Measurements from ENCODE around the gene FBXO8.

FBXO8 gene

GRCh38 chr4:174286870-174287269 is 3.4 kb upstream of the FBXO8 start:
- no peak for TF ChIP-seq CTCF (conservative IDR thresholded peaks at IDR 0.05; ENCODE audit: low read depth)
- ChIA-PET POLR2A (ENCODE audit: low non-redundant PET) (no interaction called here), CTCF (no interaction called here)
- DNase-seq (ENCODE audit: low spot score), result no peak
- no peak overlapping the region for H3K27ac ChIP-seq

- no peak for DNase-seq (ENCODE audit: low spot score)
- H3K27ac ChIP-seq, result peak overlapping the region; percentile 98
- CTCF ChIA-PET, result no interaction called here
- no peak for TF ChIP-seq CTCF (conservative IDR thresholded peaks at IDR 0.05; ENCODE audit: low read depth)
- POLR2A ChIA-PET (ENCODE audit: low non-redundant PET), result no interaction called here
Observed at GRCh38 chr4:174284487-174284886, 1.0 kb upstream of the FBXO8 start.

- ChIA-PET POLR2A (ENCODE audit: low non-redundant PET) (interaction anchor here (1.0 kb wide), 1 partner anchor 31 kb away, joined by 3 read pairs; no protein-coding TSS in a partner anchor), CTCF (interaction anchor here (0.6 to 0.7 kb wide), 2 partner anchors 161 to 1065 kb away, joined by 3 read pairs; no protein-coding TSS in a partner anchor)
- peak; percentile 92 for DNase-seq (ENCODE audit: low spot score)
- peak overlapping the region; percentile 98 for H3K27ac ChIP-seq
- no peak for TF ChIP-seq CTCF (conservative IDR thresholded peaks at IDR 0.05; ENCODE audit: low read depth)
Observed at GRCh38 chr4:174282836-174283506, 496 bp downstream of the FBXO8 start.

GRCh38 chr4:174281901-174282300 is 1.6 kb downstream of the FBXO8 start:
- no peak overlapping the region for H3K27ac ChIP-seq
- DNase-seq (ENCODE audit: low spot score), result no peak
- CTCF ChIA-PET, result interaction anchor here (0.7 kb wide), 1 partner anchor 160 kb away, joined by 3 read pairs; no protein-coding TSS in a partner anchor

GRCh38 chr4:174281182-174281737 is 2.2 kb downstream of the FBXO8 start:
- POLR2A ChIA-PET (ENCODE audit: low non-redundant PET), result no interaction called here
- no peak overlapping the region for H3K27ac ChIP-seq
- no peak for DNase-seq (ENCODE audit: low spot score)
- TF ChIP-seq CTCF (conservative IDR thresholded peaks at IDR 0.05; ENCODE audit: low read depth), result no peak
- CTCF ChIA-PET, result no interaction called here

More at GRCh38 chr4:174281901-174282300, 1.6 kb downstream of the FBXO8 start:
- no peak for TF ChIP-seq CTCF (conservative IDR thresholded peaks at IDR 0.05; ENCODE audit: low read depth)
- POLR2A ChIA-PET (ENCODE audit: low non-redundant PET), result no interaction called here

- CTCF ChIA-PET, result no interaction called here
- POLR2A ChIA-PET (ENCODE audit: low non-redundant PET), result no interaction called here
Observed at GRCh38 chr4:174279433-174280155, 3.9 kb downstream of the FBXO8 start.

More at GRCh38 chr4:174279433-174280155, 3.9 kb downstream of the FBXO8 start:
- TF ChIP-seq CTCF (conservative IDR thresholded peaks at IDR 0.05; ENCODE audit: low read depth), result no peak
- no peak overlapping the region for H3K27ac ChIP-seq
- no peak for DNase-seq (ENCODE audit: low spot score)
